GM19463 (cell line): ENCODE data around the gene LDLRAD4.

Experiments used
- ATAC-seq: cut with Tn5 transposase; IDR thresholded peaks from one replicate; pipeline ENCODE4 v1.9.1; 2021; ENCODE audit warnings: mild to moderate bottlenecking, moderate library complexity; ENCODE audit not compliant: unreplicated experiment

The LDLRAD4 gene

DNA sequence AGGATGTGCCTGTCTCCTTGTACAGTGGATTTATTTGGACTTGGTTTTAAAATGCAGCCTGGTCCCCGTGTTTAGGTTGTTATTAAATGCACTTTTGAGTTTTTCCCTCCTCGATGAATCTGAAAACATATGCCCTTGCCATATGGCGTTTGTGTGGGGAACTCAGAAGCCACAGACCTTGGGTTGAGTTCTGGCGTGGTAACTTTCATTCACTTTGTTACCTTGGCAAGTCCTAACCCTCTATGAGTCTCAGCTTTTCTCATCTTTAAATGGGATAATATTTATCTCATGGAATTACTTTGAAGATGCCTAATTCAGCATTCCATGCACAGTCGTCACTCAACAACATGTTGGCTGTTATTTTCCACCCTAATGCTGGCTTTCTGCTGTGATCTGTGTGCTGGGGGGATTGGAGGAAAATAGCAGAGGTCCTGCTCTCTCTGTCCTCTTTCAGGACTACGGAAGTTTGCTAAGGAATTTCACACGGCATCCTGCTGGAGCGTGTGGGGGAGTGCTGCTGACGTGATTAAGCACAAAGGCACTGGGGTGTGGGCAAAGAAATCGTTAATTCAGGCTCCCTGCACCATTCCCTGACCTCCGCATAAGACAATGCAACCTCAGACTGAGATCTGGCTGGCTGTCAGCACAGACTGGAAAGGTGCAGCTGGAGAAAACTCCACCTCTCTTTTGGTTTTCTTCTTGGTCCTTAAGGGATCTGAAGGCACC lies 61.7 kb downstream of the LDLRAD4 start:
- no peak for ATAC-seq

DNA sequence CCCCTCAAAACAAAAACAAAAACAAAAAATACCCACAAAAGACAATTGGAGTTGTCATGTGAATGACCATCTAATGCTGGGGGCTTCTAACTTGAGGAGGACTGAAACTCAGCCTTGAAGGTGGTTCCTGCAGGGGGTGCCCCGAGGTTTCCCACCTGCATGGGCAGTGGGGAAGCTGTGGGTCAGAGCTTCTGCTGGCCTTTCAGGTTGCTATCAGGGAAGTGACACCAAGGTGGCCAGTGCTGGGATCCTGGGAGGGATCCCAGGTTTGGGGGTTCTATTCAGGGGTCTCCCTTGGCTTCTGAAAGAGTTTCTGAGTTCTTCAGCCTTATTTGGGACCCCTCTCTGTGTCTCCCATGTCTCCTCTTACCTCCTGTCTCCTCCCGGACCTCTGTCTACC lies 62.8 kb downstream of the LDLRAD4 start:
- ATAC-seq = no peak

DNA sequence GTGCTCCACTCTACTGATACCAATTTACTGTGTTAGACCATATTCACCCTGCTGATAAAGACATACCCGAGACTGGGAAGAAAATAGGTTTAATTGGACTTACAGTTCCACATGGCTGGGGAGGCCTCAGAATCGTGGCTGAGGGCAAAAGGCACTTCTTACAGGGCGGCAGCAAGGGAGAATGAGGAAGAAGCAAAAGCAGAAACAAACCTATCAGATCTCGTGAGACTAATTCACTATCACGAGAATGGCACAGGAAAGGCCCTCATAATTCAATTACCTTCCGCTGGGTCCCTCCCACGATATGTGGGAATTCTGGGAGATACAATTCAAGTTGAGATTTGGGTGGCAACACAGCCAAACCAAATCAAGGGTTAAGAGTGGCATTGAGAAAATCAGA lies 65.2 kb downstream of the LDLRAD4 start:
- ATAC-seq = no peak

DNA sequence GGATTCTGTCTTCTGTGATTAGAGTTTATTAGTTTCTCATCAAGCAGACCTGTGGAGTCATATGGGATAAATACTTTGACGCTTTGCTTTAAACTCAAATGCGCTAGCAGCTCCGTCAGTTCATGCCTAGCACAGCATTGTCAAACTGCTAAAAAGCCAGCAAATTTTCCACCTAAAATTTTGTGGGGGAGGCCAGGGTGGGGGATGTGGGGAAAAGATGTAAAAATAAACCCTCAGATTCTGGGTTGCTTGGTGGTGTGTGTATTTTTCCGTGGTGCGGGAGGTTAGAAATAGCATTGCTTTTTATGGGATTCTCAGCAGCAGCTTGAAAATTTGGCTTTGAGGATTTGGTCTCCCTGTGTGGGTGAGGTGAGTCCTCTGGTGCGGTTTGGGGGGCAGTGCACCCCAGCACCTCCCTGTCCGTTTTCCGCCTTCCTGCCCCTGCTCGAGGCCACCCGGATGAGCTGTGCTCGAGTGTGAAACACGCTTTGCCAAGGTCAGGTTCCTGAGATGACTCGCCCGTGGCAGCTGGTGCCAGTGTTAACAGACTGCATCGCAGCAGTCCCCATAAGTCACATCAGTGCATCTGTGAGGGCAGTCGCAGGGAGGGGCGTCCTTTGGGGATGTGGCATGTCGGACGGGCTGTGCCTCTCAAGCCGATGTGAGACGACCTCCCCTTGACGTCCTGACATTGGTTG lies 65.9 kb downstream of the LDLRAD4 start:
- no peak for ATAC-seq

DNA sequence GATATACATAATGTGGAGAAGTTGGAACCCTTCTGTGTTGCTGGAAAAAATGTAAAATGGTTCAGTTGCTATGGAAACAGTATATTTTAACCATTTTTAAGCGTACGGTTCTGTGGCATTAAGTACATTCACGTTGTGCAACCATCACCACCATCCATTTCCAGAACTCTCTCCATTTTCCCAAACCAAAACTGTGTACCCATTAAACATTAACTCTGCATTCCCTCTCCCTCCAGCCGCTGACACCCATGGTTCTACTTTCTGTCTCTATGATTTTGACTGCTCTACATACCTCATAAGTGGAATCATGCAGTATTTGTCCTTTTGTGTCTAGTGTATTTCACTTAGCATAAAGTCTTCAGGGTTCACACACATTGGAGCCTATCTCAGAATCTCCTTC lies 67.3 kb downstream of the LDLRAD4 start:
- ATAC-seq = no peak

DNA sequence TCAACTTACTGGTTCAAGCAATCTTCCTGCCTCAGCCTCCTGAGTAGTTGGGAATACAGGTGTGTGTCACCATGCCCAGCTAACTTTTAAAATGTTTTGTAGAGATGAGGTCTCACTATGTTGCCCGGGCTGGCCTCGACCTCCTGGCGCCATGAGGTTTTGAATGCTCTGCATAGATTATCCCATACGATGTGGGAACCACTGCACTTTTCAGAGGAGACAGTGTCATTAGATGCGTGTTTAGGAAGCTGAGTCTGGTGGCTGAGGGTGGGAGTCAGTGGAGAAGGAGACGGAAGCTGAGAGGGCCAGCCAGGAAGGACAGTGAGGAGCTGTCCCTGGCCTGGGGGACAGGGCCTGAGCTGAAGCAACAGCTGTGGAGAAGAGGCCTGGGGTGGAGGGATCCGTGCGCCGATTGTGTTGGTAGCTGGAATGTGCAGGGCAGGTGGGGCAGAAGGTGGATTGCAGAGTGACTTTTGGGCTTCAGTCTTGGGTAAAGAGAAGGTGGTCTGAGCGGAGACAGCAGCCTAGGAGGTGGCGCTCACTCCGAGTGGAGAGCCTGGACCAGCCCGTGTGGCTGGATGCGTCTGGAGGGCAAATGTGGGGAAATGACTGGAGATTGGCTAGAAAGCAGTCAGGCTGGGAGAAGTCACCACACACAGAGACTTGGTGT lies 68.0 kb downstream of the LDLRAD4 start:
- no peak for ATAC-seq

DNA sequence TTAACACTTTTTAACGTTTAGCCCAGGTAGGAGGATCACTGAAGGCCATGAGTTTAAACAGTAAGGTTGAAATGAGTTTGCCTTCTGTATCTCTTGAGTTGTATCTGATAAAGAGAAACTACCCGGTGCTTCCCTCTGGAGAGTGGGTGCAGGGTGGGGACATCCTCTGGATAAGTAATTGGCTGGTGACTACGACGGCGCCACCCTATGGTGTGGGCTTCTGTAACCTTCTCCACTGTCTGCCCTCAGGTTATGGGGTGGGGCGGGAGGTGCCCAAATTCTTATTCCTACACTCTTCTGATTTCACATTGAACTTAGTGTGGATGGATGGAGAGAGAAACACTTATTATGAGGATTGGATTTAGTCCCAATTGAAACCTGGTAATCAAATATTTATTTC lies 68.8 kb downstream of the LDLRAD4 start:
- ATAC-seq = no peak

DNA sequence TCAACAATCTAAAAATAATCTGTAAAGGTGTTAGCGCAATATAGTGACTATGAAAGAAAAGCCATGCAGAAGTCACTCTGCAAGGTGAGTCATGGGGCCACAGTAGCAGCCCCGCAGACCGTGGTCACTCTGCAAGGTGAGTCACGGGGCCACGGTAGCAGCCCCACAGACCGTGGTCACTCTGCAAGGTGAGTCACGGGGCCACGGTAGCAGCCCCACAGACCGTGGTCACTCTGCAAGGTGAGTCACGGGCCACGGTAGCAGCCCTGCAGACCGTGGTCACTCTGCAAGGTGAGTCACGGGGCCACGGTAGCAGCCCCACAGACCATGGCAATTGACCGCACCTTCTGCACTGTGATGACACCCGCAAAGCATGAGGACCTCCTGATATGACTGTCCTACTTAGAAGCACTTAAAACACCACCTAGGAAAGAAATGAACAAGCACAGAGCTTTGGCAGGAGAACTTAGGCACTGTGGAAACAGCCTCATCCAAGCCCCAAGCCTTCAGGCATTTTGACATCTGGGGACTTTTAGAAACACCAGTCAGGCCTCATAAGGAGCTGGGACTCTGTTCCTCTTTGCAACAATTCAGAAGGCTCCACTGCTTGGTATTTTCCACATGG lies 70.1 kb downstream of the LDLRAD4 start:
- ATAC-seq = no peak

DNA sequence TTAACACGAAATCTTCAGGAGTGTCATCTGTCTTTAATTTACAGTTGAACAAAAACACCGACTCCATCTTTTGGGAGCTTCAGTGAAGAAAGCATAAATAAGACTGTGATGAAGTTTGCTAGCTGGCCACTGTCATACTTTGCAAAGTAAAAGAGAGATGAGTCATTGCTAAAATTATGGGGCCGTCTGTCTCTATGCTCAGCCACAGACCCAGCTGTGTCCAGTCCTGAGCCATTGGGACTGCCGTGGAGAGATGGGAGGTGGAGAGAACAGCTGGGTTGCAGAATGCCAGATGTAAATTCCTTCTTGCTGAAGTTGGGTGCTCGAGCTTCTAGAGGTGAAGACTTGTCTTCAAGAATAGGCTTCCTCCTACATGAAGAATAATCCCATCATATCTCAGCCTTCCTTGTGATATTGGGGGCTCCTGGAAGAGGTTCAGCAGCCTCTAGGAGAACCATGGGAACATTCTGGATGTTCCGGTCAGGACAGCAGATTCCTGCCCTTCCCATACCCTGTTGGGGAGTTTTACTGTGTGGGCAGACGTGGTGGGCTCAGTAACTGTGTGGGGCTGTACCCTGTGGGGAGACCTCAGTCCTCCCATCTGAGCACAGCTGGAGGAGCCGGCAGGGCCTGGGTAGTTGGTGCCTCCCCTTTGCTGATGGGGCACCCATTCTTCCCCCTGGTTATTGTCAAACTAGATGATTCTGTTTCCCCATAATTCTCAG lies 71.1 kb downstream of the LDLRAD4 start:
- no peak for ATAC-seq

DNA sequence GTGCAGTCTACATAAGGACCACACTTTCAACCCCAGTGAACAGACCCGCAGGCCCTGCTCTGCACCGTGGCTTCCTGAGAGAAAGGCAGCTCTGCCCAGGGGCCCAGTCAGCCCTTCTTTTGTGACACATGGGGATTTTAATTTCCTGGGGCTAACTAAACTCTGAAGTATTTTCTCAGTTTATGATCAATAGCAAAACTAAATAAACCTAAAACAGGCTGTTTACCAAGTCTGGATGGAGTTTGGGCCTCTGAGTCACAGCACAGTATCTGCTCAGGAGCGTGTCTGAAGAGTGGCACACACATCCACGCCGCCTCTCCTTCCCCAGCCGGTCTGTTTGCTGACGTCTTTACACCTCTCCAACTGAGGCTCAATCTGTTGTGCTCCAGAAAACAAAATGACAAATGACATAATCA lies 72.3 kb downstream of the LDLRAD4 start:
- no peak for ATAC-seq

DNA sequence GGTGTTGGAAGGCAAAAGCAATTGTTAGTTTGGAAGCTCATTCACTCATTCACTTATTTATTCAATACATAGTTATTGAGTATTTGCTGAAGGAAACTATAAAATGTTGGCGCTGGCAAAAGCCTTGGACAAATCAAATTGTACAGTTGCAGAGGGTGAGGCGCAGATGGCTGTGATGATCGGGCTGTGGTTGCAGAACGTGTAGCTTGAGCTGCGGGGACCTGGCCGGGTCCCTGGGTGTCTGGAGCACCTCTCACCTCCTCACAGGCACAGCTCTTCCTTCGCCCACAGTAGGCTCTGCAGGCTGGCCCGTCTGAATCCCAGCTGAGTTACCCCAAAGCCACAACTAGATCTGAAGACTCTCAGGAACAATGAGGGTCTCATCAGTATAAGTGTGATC lies 72.7 kb downstream of the LDLRAD4 start:
- ATAC-seq = no peak

DNA sequence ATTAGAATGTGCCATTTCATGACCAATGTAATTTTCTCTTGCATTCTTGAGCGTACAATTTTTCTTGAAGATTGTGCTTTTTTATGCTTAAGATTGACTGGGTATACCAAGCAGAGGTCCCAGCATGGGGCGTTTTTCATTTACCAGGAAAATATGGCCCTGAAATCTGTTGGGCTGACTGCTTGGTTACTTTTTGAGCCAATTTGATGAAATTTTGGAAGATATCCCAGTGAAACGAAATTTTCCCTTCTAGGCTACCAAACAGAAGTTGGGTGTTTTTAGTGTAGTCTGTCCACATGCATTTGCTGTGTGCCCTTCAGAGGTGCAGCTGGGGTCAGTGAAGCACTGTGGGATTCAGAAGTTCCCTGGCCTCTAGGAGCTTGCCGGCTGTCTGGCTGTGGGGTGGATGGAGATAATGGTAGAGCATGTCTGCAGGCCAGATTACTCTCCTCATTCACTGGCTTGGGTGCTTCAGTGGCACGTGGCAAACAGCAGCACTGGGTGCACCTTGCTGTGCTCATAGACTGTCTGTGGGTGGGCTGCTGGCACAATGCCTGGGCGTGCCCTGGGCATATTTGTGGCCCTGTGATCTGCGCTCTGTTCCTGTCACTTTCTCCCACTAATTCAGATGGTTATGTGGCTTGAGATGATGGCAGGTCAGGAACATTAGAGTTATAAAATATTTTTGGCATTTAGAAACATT lies 73.3 kb downstream of the LDLRAD4 start:
- ATAC-seq = no peak

DNA sequence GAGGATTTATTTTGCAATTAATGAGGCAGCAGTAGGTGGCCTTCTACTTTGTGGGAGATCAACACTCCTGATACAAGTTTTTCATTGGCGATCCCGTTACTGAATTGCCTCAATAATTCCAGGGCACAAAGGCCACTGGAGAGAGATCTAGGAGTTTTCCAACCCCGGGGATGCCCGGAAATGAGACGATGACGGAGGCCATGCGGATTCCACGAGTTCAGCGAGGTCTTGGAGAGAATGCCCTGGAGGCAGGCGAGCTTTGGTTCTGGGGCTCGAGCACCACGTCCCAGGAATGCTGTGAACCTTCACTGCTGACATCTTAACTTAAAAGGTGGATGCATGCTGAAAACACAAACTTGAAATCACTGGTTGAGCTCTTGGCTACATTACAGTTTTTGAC lies 74.2 kb downstream of the LDLRAD4 start:
- no peak for ATAC-seq

DNA sequence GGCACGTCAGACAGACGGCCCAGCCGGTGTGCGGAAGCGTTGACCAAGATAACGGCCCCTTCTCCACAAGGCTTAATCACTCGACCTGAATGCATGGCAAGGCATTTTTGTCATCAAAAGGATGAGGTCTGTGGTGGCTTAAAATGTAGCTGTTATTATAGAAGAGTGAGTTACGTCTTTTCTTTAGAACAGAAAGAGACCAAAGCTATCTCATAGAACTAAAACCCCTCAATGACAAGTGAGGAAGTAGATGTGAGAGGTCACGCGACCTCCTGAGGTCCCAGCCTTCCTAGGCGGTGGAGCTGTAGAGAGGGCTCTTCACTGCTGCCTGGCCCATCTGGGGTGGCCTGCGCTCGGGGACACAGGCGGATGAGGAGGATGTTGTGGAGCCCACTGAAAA lies 75.7 kb downstream of the LDLRAD4 start:
- ATAC-seq = no peak

DNA sequence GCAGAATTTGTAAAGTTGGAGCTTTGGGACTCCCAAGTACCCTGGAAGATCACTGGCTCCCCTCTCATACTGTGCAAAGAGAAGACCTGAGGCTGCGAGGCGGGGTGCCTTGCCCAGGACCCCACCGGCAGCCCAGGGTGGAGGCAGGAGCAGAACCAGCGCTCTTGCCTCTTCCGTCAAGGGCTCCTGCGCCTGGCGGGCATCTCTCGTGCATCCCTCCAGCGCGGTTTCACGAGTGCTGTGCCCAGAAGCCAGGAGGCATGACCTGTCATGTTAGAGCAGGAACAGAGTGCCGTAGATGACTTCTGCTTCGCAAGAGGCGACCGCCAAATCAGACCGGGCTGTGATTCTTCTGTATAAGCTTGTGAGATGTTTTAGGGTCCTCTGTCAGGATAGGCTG lies 77.3 kb downstream of the LDLRAD4 start:
- ATAC-seq = no peak

DNA sequence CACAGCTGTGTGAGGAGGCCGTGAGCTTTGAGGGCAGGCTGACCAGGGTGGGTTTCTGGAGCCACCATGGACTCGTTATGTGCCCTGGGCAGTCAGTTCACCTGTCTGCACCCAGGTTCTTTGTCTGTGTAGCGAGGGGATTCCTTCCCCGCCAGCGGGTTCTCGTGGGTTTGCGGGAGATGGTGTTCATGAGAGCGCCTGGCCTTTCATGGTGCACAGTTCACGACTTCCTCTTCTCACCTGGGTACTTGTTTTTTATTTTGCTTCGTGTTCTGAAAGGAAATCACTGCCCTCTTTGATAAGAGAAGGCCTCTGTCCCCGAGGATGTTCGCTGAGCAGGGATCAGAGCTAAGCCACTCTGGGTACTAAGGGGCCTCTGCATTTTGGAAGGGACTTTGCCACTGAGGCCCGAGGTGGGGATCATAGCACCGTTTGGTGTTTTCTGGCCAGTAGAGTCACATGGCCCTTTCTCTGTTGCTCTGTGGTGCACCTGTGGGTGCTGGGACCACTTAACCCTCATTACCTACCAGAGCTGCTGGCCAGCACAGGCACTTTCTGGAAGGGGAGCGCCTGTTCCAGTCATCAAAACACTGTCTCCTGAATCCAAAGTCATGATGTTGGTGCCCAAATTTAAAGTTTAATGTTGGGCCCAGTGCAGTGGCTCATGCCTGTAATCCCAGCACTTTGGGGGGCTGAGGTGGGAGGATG lies 78.5 kb downstream of the LDLRAD4 start:
- no peak for ATAC-seq

DNA sequence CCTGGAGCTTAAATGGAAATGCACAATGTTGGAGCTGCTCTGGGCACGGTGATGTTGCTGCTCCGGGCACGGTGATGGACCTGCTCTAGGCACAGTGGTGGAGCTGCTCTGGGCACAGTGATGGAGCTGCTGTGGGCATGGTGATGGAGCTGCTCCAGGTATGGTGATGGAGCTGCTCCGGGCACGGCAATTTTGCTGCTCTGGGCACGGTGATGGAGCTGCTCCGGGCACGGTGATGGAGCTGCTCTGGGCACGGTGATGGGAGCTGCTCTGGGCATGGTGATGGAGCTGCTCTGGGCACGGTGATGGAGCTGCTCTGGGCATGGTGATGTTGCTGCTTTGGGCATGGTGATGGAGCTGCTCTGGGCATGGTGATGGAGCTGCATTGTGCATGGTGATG lies 79.7 kb downstream of the LDLRAD4 start:
- ATAC-seq = no peak

DNA sequence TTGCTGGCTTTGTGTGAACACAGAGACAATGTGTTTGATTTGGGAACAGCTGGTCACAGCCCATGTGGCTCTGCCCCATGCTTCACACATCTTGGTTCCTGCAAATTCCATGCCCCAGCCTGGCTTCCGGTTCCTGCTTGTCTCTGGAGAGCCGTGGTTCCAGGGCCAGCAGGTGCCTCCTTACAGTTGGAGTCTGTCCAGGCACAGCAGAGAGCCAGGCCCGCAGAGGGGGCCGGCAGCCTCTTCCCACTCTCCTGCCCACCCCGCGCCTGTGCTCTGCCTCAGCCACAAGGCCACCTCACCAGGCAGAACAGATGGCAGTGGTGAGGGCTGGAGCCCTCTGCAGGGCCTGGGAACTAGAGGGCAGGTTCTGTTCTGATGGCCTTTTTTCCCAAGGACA lies 81.5 kb downstream of the LDLRAD4 start:
- no peak for ATAC-seq

DNA sequence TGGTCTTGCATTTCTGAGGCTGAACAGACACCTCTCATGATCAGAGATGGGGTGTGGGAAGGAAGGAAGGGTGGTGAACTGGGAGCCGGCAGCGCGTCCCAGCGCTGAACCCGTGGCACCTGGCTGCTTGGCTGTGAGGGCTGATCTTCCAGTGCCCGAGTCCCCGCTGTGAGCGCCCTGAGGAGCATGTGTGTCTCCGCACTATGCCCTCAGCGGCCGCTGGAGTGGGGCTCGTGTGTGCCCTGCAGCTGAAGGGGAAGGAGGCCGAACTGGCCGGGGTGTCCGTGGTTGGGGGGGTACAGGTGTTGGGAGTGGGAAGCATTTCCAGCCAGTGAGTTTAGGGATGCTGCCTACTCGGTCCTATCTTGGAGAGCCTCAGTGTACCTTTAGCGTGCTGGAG lies 82.2 kb downstream of the LDLRAD4 start:
- ATAC-seq = no peak

DNA sequence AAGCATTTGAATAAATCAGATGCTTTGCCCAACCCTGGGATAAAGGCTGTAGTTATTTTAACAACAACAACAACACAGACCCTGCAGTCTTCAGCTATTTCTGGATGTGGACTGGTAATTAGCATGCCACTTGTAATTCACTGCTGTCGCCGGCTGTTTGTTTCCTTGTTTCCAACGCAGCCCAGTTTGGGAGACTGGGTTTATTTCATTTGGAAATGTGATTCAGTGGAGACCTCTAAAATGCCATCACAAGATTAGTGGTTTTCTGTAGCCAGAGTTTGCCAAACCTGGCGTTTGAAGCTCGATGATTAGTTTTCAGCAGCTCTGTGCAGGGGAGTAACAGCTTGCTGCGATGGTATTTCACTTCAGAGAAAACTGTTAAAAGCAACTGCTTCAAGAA lies 83.5 kb downstream of the LDLRAD4 start:
- ATAC-seq = no peak
